Naive thymus-derived CD8-positive, alpha-beta T cell (primary cell): ENCODE results near the gene MMP2. TPM values are rescaled to one million over a fixed set of nuclear protein-coding genes. Genes with fewer than 3 reads are reported as not detected.

Source experiments
- ATAC-seq, 2 donors: fragments of 150-1000 bp; cut with Tn5 transposase in 1 of 2; sonication (Bioruptor Pico), chemical (Tn5 transposase) in 1 of 2; 1 replicate in 1 of 2; 2 replicates in 1 of 2; pipeline ENCODE4 v1.10.0; 2021; ENCODE audit warnings: mild to moderate bottlenecking in 2 of 2, moderate library complexity in 2 of 2
- POLR2A ChIA-PET: fragments of 350-600 bp; sonication (Branson Sonifier 250); formaldehyde crosslinking; loops from one replicate; lab custom pipeline; 2021; ENCODE audit warnings: antibody characterized with exemption; lab: Charles Lee
- DNase-seq, 10 donors: peaks; one replicate each; pipeline versions ENCODE4 v3.0.0 to v3.0.0-alpha.2; 2020 to 2022
- H3K27ac Mint-ChIP-seq, 10 donors: one replicate each; pipeline ENCODE4 v1.8.0; 2020 to 2022; ENCODE audit warnings: mild to moderate bottlenecking in 10 of 10, mixed read lengths in 10 of 10, moderate library complexity in 4 of 10, inconsistent platforms in 1 of 10
- H3K27me3 Mint-ChIP-seq, 5 donors: one replicate each; pipeline ENCODE4 v1.8.0; 2021 to 2022; ENCODE audit warnings: mixed read lengths in 5 of 5
- H3K36me3 Mint-ChIP-seq, 3 donors: one replicate each; pipeline ENCODE4 v1.8.0; 2020 to 2022; ENCODE audit warnings: mixed read lengths in 3 of 3, mild to moderate bottlenecking in 2 of 3, inconsistent platforms in 1 of 3
- H3K4me1 Mint-ChIP-seq, 4 donors: one replicate each; pipeline ENCODE4 v1.8.0; 2021 to 2022; ENCODE audit warnings: mixed read lengths in 4 of 4
- H3K4me3 Mint-ChIP-seq, 10 donors: one replicate each; pipeline ENCODE4 v1.8.0; 2020 to 2022; ENCODE audit warnings: mild to moderate bottlenecking in 10 of 10, mixed read lengths in 10 of 10, moderate library complexity in 6 of 10, inconsistent platforms in 1 of 10
- H3K9me3 Mint-ChIP-seq, 9 donors: one replicate each; pipeline ENCODE4 v1.8.0; 2020 to 2022; ENCODE audit warnings: mixed read lengths in 9 of 9, mild to moderate bottlenecking in 3 of 9, inconsistent platforms in 1 of 9, moderate library complexity in 1 of 9
- polyA plus RNA-seq, 3 donors: library from polyadenylated mRNA; unstranded; fragments of 300-500 nt; fragmentation: Illumina TruSeq; gene quantifications; one replicate each; pipeline ENCODE4 v1.2.3, GENCODE V29; 2021
- total RNA-seq, 8 experiments: library from RNA in 2 of 8; stranded (reverse) in 2 of 8; gene quantifications; one replicate each; pipeline ENCODE4 v1.2.3 and lab custom pipeline; 2021 to 2026

MMP2 gene
- total and polyA plus RNA-seq, 5 experiments from 2014 or later, result 0.36 TPM; not detected in 4

GRCh38 chr16:55452996-55453395, 26.0 kb upstream of the MMP2 start:
- POLR2A ChIA-PET, result no interaction called here
- Mint-ChIP-seq H3K4me3 (no peak overlapping the region), H3K27me3 (peaks cover 3 to 13% (median 4%) of the 10 kb centered on the region in 5 donors), H3K36me3 (no peaks in the 10 kb centered on the region), H3K4me1 (peaks cover 0 to 3% (median 0%) of the 10 kb centered on the region in 4 donors), H3K27ac (no peak overlapping the region), H3K9me3 (no peaks in the 10 kb centered on the region)
- ATAC-seq (no peak), DNase-seq (no peak)

- ATAC-seq (no peak), DNase-seq (no peak)
- no peaks in the 10 kb centered on the region for H3K9me3 Mint-ChIP-seq
- no peak overlapping the region for H3K27ac Mint-ChIP-seq
- POLR2A ChIA-PET, result no interaction called here
- H3K36me3 Mint-ChIP-seq, result no peaks in the 10 kb centered on the region
- H3K4me3 Mint-ChIP-seq, result no peak overlapping the region
- H3K4me1 Mint-ChIP-seq, result peaks cover 0 to 3% (median 0%) of the 10 kb centered on the region in 4 donors
- H3K27me3 Mint-ChIP-seq, result peaks cover 3 to 15% (median 4%) of the 10 kb centered on the region in 5 donors
Observed at GRCh38 chr16:55453909-55454308, 25.1 kb upstream of the MMP2 start.

- Mint-ChIP-seq H3K36me3 (no peaks in the 10 kb centered on the region), H3K27ac (no peak overlapping the region), H3K27me3 (peaks cover 3 to 15% (median 4%) of the 10 kb centered on the region in 5 donors), H3K4me1 (peaks cover 0 to 3% (median 0%) of the 10 kb centered on the region in 4 donors), H3K9me3 (no peaks in the 10 kb centered on the region), H3K4me3 (no peak overlapping the region)
- DNase-seq (no peak), ATAC-seq (no peak)
- POLR2A ChIA-PET, result no interaction called here
Observed at GRCh38 chr16:55454861-55455260, 24.1 kb upstream of the MMP2 start.

GRCh38 chr16:55462241-55462640, 16.8 kb upstream of the MMP2 start:
- DNase-seq (no peak), ATAC-seq (no peak)
- Mint-ChIP-seq H3K27ac (no peak overlapping the region), H3K4me3 (no peak overlapping the region), H3K36me3 (no peaks in the 10 kb centered on the region), H3K4me1 (peaks cover 0 to 2% (median 0%) of the 10 kb centered on the region in 4 donors), H3K27me3 (peaks cover 0 to 19% (median 4%) of the 10 kb centered on the region in 5 donors), H3K9me3 (no peaks in the 10 kb centered on the region)
- POLR2A ChIA-PET, result no interaction called here

GRCh38 chr16:55464375-55464774, 14.6 kb upstream of the MMP2 start:
- no peak overlapping the region for H3K27ac Mint-ChIP-seq
- H3K4me3 Mint-ChIP-seq, result no peak overlapping the region
- H3K36me3 Mint-ChIP-seq, result no peaks in the 10 kb centered on the region
- peaks cover 0 to 2% (median 0%) of the 10 kb centered on the region in 4 donors for H3K4me1 Mint-ChIP-seq
- peaks cover 0 to 10% (median 3%) of the 10 kb centered on the region in 5 donors for H3K27me3 Mint-ChIP-seq
- no peaks in the 10 kb centered on the region for H3K9me3 Mint-ChIP-seq
- DNase-seq, result no peak
- POLR2A ChIA-PET, result no interaction called here
- ATAC-seq, result no peak

- peaks cover 0 to 2% (median 0%) of the 10 kb centered on the region in 4 donors for H3K4me1 Mint-ChIP-seq
- H3K36me3 Mint-ChIP-seq, result no peaks in the 10 kb centered on the region
- peak; percentile 90 to 99 for ATAC-seq
- H3K27ac Mint-ChIP-seq, result no peak overlapping the region
- H3K9me3 Mint-ChIP-seq, result no peaks in the 10 kb centered on the region
- H3K27me3 Mint-ChIP-seq, result peaks cover 0 to 10% (median 3%) of the 10 kb centered on the region in 5 donors
- H3K4me3 Mint-ChIP-seq, result no peak overlapping the region
- DNase-seq, result peak; percentile 60 to 88 (median 75)
- POLR2A ChIA-PET, result no interaction called here
Observed at GRCh38 chr16:55465077-55465896, 13.7 kb upstream of the MMP2 start.

GRCh38 chr16:55466209-55466608, 12.8 kb upstream of the MMP2 start:
- Mint-ChIP-seq H3K27ac (no peak overlapping the region), H3K4me3 (no peak overlapping the region), H3K9me3 (no peaks in the 10 kb centered on the region), H3K36me3 (no peaks in the 10 kb centered on the region), H3K27me3 (peaks cover 0 to 10% (median 3%) of the 10 kb centered on the region in 5 donors), H3K4me1 (peaks cover 0 to 2% (median 0%) of the 10 kb centered on the region in 4 donors)
- POLR2A ChIA-PET, result no interaction called here
- ATAC-seq (no peak), DNase-seq (no peak)

GRCh38 chr16:55467898-55468297, 11.1 kb upstream of the MMP2 start:
- Mint-ChIP-seq H3K27me3 (peaks cover 0 to 4% (median 1%) of the 10 kb centered on the region in 5 donors), H3K36me3 (no peaks in the 10 kb centered on the region), H3K27ac (no peak overlapping the region), H3K9me3 (no peaks in the 10 kb centered on the region), H3K4me1 (peaks cover 0 to 2% (median 0%) of the 10 kb centered on the region in 4 donors), H3K4me3 (no peak overlapping the region)
- POLR2A ChIA-PET, result no interaction called here
- DNase-seq (no peak), ATAC-seq (no peak)

- peaks cover 0 to 2% (median 0%) of the 10 kb centered on the region in 4 donors for H3K4me1 Mint-ChIP-seq
- DNase-seq, result no peak
- peaks cover 0 to 4% (median 1%) of the 10 kb centered on the region in 5 donors for H3K27me3 Mint-ChIP-seq
- ATAC-seq, result no peak
- no peak overlapping the region for H3K4me3 Mint-ChIP-seq
- no peak overlapping the region for H3K27ac Mint-ChIP-seq
- no peaks in the 10 kb centered on the region for H3K36me3 Mint-ChIP-seq
- no peaks in the 10 kb centered on the region for H3K9me3 Mint-ChIP-seq
- POLR2A ChIA-PET, result no interaction called here
Observed at GRCh38 chr16:55468352-55468990, 10.5 kb upstream of the MMP2 start.

GRCh38 chr16:55469821-55470532, 9.0 kb upstream of the MMP2 start:
- H3K4me1 Mint-ChIP-seq, result peaks cover 0 to 2% (median 0%) of the 10 kb centered on the region in 4 donors
- H3K27ac Mint-ChIP-seq, result no peak overlapping the region
- H3K36me3 Mint-ChIP-seq, result no peaks in the 10 kb centered on the region
- DNase-seq (no peak), ATAC-seq (no peak)
- peaks cover 0 to 9% (median 1%) of the 10 kb centered on the region in 5 donors for H3K27me3 Mint-ChIP-seq
- H3K9me3 Mint-ChIP-seq, result no peaks in the 10 kb centered on the region
- POLR2A ChIA-PET, result no interaction called here
- H3K4me3 Mint-ChIP-seq, result no peak overlapping the region

GRCh38 chr16:55470533-55471371, 8.2 kb upstream of the MMP2 start:
- H3K36me3 Mint-ChIP-seq, result no peaks in the 10 kb centered on the region
- POLR2A ChIA-PET, result no interaction called here
- no peak for DNase-seq
- no peak for ATAC-seq
- H3K9me3 Mint-ChIP-seq, result no peaks in the 10 kb centered on the region
- H3K27me3 Mint-ChIP-seq, result peaks cover 0 to 15% (median 1%) of the 10 kb centered on the region in 5 donors
- H3K4me1 Mint-ChIP-seq, result no peaks in the 10 kb centered on the region
- H3K4me3 Mint-ChIP-seq, result no peak overlapping the region
- peak overlapping the region in 1 of 10 donors; percentile 22 for H3K27ac Mint-ChIP-seq

- DNase-seq, result no peak
- ATAC-seq, result no peak
- Mint-ChIP-seq H3K4me3 (no peak overlapping the region), H3K9me3 (no peaks in the 10 kb centered on the region), H3K27me3 (peaks cover 0 to 23% (median 4%) of the 10 kb centered on the region in 5 donors), H3K4me1 (no peaks in the 10 kb centered on the region), H3K36me3 (no peaks in the 10 kb centered on the region), H3K27ac (peak overlapping the region in 1 of 10 donors; percentile 22)
- POLR2A ChIA-PET, result no interaction called here
Observed at GRCh38 chr16:55471448-55472097, 7.4 kb upstream of the MMP2 start.
